IPS DF 6.9 (cell line): Measurements from ENCODE around the gene MFSD6L.

ENCODE experiments used
- DNase-seq: peaks from one replicate; pipeline ENCODE4 v3.0.0-alpha.2; 2013; ENCODE audit warnings: low read depth, low spot score
- H3K27ac ChIP-seq: one replicate; pipeline ENCODE4 v1.5.1; 2013; ENCODE audit warnings: low read length, control low read depth
- H3K27me3 ChIP-seq: 2 replicates; pipeline ENCODE4 v1.6.1; 2013; ENCODE audit warnings: mild to moderate bottlenecking, low read length; ENCODE audit not compliant: control insufficient read depth, insufficient read depth
- H3K36me3 ChIP-seq: 2 replicates; pipeline ENCODE4 v1.6.1; 2013; ENCODE audit warnings: low read length; ENCODE audit not compliant: control insufficient read depth, insufficient read depth
- H3K4me1 ChIP-seq: 2 replicates; pipeline ENCODE4 v1.6.1; 2013; ENCODE audit warnings: low read length; ENCODE audit not compliant: control insufficient read depth, insufficient read depth
- H3K4me3 ChIP-seq: 2 replicates; pipeline ENCODE4 v1.5.1; 2013; ENCODE audit warnings: mild to moderate bottlenecking, low read length
- H3K9me3 ChIP-seq: 2 replicates; pipeline ENCODE4 v1.6.1; 2013; ENCODE audit warnings: low read length, inconsistent platforms; ENCODE audit not compliant: control insufficient read depth, insufficient read depth
- WGBS: extraction: QIAGEN DNeasy Blood & Tissue Kit; methylation state at CpG from one replicate; pipeline ENCODE4 v1.1.7; 2013; ENCODE audit warnings: mixed read lengths, missing lambda C conversion rate; ENCODE audit not compliant: insufficient read length, insufficient coverage; 5-methylcytosine and 5-hydroxymethylcytosine counted together

The MFSD6L gene

GRCh38 chr17:8762012-8762411 is 37.2 kb downstream of the MFSD6L start:
- H3K4me1 ChIP-seq, result no peaks in the 10 kb centered on the region
- H3K27ac ChIP-seq, result no peak overlapping the region
- H3K9me3 ChIP-seq, result no peaks in the 10 kb centered on the region
- no CpG with 5 or more reads among the region's 8 CpGs for WGBS
- no peaks in the 10 kb centered on the region for H3K36me3 ChIP-seq
- no peak for DNase-seq
- no peaks in the 10 kb centered on the region for H3K27me3 ChIP-seq
- H3K4me3 ChIP-seq, result no peak overlapping the region

GRCh38 chr17:8758137-8758596 is 41.0 kb downstream of the MFSD6L start, which contains the start of gene SPDYE4:
TSS of gene SPDYE4 (minus strand) at chr17:8758546. CDS start at chr17:8758382, 164 bp downstream.
- no CpG with 5 or more reads among the region's 15 CpGs for WGBS
- H3K4me1 ChIP-seq, result no peaks in the 10 kb centered on the region
- no peak within 1 kb of the TSS for H3K4me3 ChIP-seq
- no peak within 1 kb of the TSS for H3K27ac ChIP-seq
- no peaks in the 10 kb centered on the region for H3K36me3 ChIP-seq
- no peaks in the 10 kb centered on the region for H3K9me3 ChIP-seq
- DNase-seq, result no peak
- H3K27me3 ChIP-seq, result no peaks in the 10 kb centered on the region

- DNase-seq, result no peak
- Histone ChIP-seq H3K9me3 (no peaks in the 10 kb centered on the region), H3K27me3 (no peaks in the 10 kb centered on the region), H3K27ac (no peak overlapping the region), H3K36me3 (no peaks in the 10 kb centered on the region), H3K4me1 (no peaks in the 10 kb centered on the region), H3K4me3 (no peak overlapping the region)
- no CpG with 5 or more reads among the region's 13 CpGs for WGBS
Measured at GRCh38 chr17:8757189-8757588, 42.0 kb downstream of the MFSD6L start.

- Histone ChIP-seq H3K27me3 (no peaks in the 10 kb centered on the region), H3K36me3 (no peaks in the 10 kb centered on the region), H3K27ac (no peak overlapping the region), H3K9me3 (no peaks in the 10 kb centered on the region), H3K4me3 (no peak overlapping the region), H3K4me1 (no peaks in the 10 kb centered on the region)
- DNase-seq, result no peak
- no CpG with 5 or more reads among the region's 12 CpGs for WGBS
Measured at GRCh38 chr17:8755590-8756255, 43.4 kb downstream of the MFSD6L start.

GRCh38 chr17:8754890-8755289 is 44.3 kb downstream of the MFSD6L start:
- DNase-seq, result no peak
- H3K27ac ChIP-seq, result no peak overlapping the region
- H3K4me1 ChIP-seq, result no peaks in the 10 kb centered on the region
- no CpG with 5 or more reads among the region's 8 CpGs for WGBS
- H3K9me3 ChIP-seq, result no peaks in the 10 kb centered on the region
- no peaks in the 10 kb centered on the region for H3K36me3 ChIP-seq
- H3K4me3 ChIP-seq, result no peak overlapping the region
- no peaks in the 10 kb centered on the region for H3K27me3 ChIP-seq

GRCh38 chr17:8753976-8754440 is 45.2 kb downstream of the MFSD6L start:
- WGBS, result no CpG with 5 or more reads among the region's 1 CpG
- no peak overlapping the region for H3K4me3 ChIP-seq
- H3K27me3 ChIP-seq, result no peaks in the 10 kb centered on the region
- no peak for DNase-seq
- H3K27ac ChIP-seq, result no peak overlapping the region
- no peaks in the 10 kb centered on the region for H3K36me3 ChIP-seq
- H3K4me1 ChIP-seq, result no peaks in the 10 kb centered on the region
- no peaks in the 10 kb centered on the region for H3K9me3 ChIP-seq

GRCh38 chr17:8753136-8753975 is 45.8 kb downstream of the MFSD6L start:
- Histone ChIP-seq H3K36me3 (no peaks in the 10 kb centered on the region), H3K27ac (no peak overlapping the region), H3K27me3 (no peaks in the 10 kb centered on the region), H3K4me1 (no peaks in the 10 kb centered on the region), H3K4me3 (no peak overlapping the region), H3K9me3 (no peaks in the 10 kb centered on the region)
- no CpG with 5 or more reads among the region's 12 CpGs for WGBS
- no peak for DNase-seq

- Histone ChIP-seq H3K9me3 (no peaks in the 10 kb centered on the region), H3K4me1 (no peaks in the 10 kb centered on the region), H3K27ac (no peak overlapping the region), H3K27me3 (no peaks in the 10 kb centered on the region), H3K36me3 (no peaks in the 10 kb centered on the region), H3K4me3 (no peak overlapping the region)
- DNase-seq, result no peak
- no CpG with 5 or more reads among the region's 3 CpGs for WGBS
Measured at GRCh38 chr17:8749616-8750015, 49.5 kb downstream of the MFSD6L start.

- no peak overlapping the region for H3K27ac ChIP-seq
- no CpG with 5 or more reads among the region's 3 CpGs for WGBS
- no peaks in the 10 kb centered on the region for H3K4me1 ChIP-seq
- no peaks in the 10 kb centered on the region for H3K27me3 ChIP-seq
- DNase-seq, result no peak
- H3K9me3 ChIP-seq, result no peaks in the 10 kb centered on the region
- no peak overlapping the region for H3K4me3 ChIP-seq
- H3K36me3 ChIP-seq, result no peaks in the 10 kb centered on the region
Measured at GRCh38 chr17:8747742-8748141, 51.4 kb downstream of the MFSD6L start.
